IMR-90 (cell line): Measurements from ENCODE around the gene LPIN1. TPM values are rescaled to one million over a fixed set of nuclear protein-coding genes. Genes with fewer than 3 reads are reported as not detected.

Source experiments
- ATAC-seq: fragments of 200-7000 bp; cut with Tn5 transposase; 2 replicates; pipeline ENCODE4 v1.9.1; 2020; ENCODE audit warnings: low read depth, mild to moderate bottlenecking, moderate library complexity
- BruUV-seq: library from RNA; stranded (reverse); fragments of 400-500 nt; replicated peaks from 2 replicates; lab custom pipeline; 2021; lab: Mats Ljungman, UMichigan
- CTCF ChIA-PET: fragments of 300-600 bp; formaldehyde crosslinking; extraction: SDS; loops from one replicate; lab custom pipeline; 2021; ENCODE audit warnings: antibody characterized with exemption; lab: Yijun Ruan, JAX
- POLR2A ChIA-PET: fragments of 300-600 bp; sonication (Branson Sonifier 250); formaldehyde crosslinking; loops from one replicate; lab custom pipeline; 2022; ENCODE audit warnings: antibody characterized with exemption; ENCODE audit not compliant: unreplicated experiment; lab: Charles Lee
- DNase-seq: peaks from one replicate; pipeline ENCODE4 v3.0.0; 2013
- H2AFZ ChIP-seq: replicated peaks from 2 replicates; pipeline ENCODE3; 2013; ENCODE audit warnings: low read length, mild to moderate bottlenecking; ENCODE audit not compliant: poor library complexity
- H2AK5ac ChIP-seq: 2 replicates; pipeline ENCODE4 v1.6.1; 2013; ENCODE audit warnings: low read depth, low read length, inconsistent platforms
- H2AK9ac ChIP-seq: replicated peaks from 2 replicates; pipeline ENCODE3; 2013; ENCODE audit warnings: mild to moderate bottlenecking, low read depth, low read length, moderate library complexity; ENCODE audit not compliant: poor library complexity
- H2BK120ac ChIP-seq: 2 replicates; pipeline ENCODE4 v1.6.1; 2013; ENCODE audit warnings: low read depth, low read length, inconsistent platforms
- H2BK15ac ChIP-seq: 3 replicates; pipeline ENCODE4 v1.6.1; 2013; ENCODE audit warnings: low read depth, low read length, inconsistent platforms
- H2BK20ac ChIP-seq: 2 replicates; pipeline ENCODE4 v1.6.1; 2013; ENCODE audit warnings: low read depth, mild to moderate bottlenecking, inconsistent platforms, low read length, moderate library complexity
- H2BK5ac ChIP-seq: 2 replicates; pipeline ENCODE4 v1.6.1; 2013; ENCODE audit warnings: mild to moderate bottlenecking, low read depth, low read length, inconsistent platforms; ENCODE audit not compliant: poor library complexity, severe bottlenecking
- H3K14ac ChIP-seq: replicated peaks from 2 replicates; pipeline ENCODE4 v1.6.1; 2013; ENCODE audit warnings: low read depth, low read length, inconsistent platforms
- H3K18ac ChIP-seq: 2 replicates; pipeline ENCODE4 v1.6.1; 2013; ENCODE audit warnings: low read depth, low read length, control low read depth
- H3K23ac ChIP-seq: 2 replicates; pipeline ENCODE4 v1.6.1; 2013; ENCODE audit warnings: low read depth, low read length, inconsistent platforms
- H3K27ac ChIP-seq: 2 replicates; pipeline ENCODE4 v1.5.1; 2013; ENCODE audit warnings: mild to moderate bottlenecking, control low read depth, low read length; ENCODE audit not compliant: insufficient read depth
- H3K27me3 ChIP-seq: 2 replicates; pipeline ENCODE4 v1.6.1; 2013; ENCODE audit warnings: low read length; ENCODE audit not compliant: control insufficient read depth, insufficient read depth
- H3K36me3 ChIP-seq: 2 replicates; pipeline ENCODE4 v1.6.1; 2013; ENCODE audit warnings: low read length, mixed read lengths; ENCODE audit not compliant: control insufficient read depth, insufficient read depth
- H3K4ac ChIP-seq: 2 replicates; pipeline ENCODE4 v1.6.1; 2013; ENCODE audit warnings: low read depth, low read length, inconsistent platforms
- H3K4me1 ChIP-seq: 2 replicates; pipeline ENCODE4 v1.6.1; 2013; ENCODE audit warnings: low read length, mixed read lengths; ENCODE audit not compliant: control insufficient read depth, insufficient read depth
- H3K4me2 ChIP-seq: 2 replicates; pipeline ENCODE4 v1.6.1; 2013; ENCODE audit warnings: low read depth, mild to moderate bottlenecking, control low read depth, low read length, moderate library complexity
- H3K4me3 ChIP-seq: 2 replicates; pipeline ENCODE4 v1.5.1; 2013; ENCODE audit warnings: low read depth, mild to moderate bottlenecking, control low read depth, low read length, moderate library complexity; ENCODE audit not compliant: insufficient read depth
- H3K56ac ChIP-seq: 2 replicates; pipeline ENCODE4 v1.6.1; 2013; ENCODE audit warnings: low read length, inconsistent platforms; ENCODE audit not compliant: insufficient read depth; ENCODE audit errors: extremely low read depth
- H3K79me1 ChIP-seq, 2 experiments: 2 replicates each; pipeline ENCODE4 v1.6.1; 2013; ENCODE audit warnings: low read length in 2 of 2, inconsistent platforms in 1 of 2, low read depth in 1 of 2
- H3K9ac ChIP-seq: 2 replicates; pipeline ENCODE4 v1.6.1; 2013; ENCODE audit warnings: low read depth, low read length, control low read depth
- H3K9me1 ChIP-seq: 2 replicates; pipeline ENCODE4 v1.6.1; 2013; ENCODE audit warnings: low read length, inconsistent platforms; ENCODE audit not compliant: insufficient read depth
- H3K9me3 ChIP-seq: 2 replicates; pipeline ENCODE4 v1.6.1; 2013; ENCODE audit warnings: low read length; ENCODE audit not compliant: control insufficient read depth, insufficient read depth
- H4K20me1 ChIP-seq: 2 replicates; pipeline ENCODE4 v1.6.1; 2013; ENCODE audit warnings: low read length, inconsistent platforms; ENCODE audit not compliant: insufficient read depth
- H4K5ac ChIP-seq: 2 replicates; pipeline ENCODE4 v1.6.1; 2013; ENCODE audit warnings: mild to moderate bottlenecking, low read depth, low read length, control low read depth
- H4K8ac ChIP-seq, 2 experiments: 2 replicates each; pipeline ENCODE4 v1.6.1; 2013; ENCODE audit warnings: low read depth in 2 of 2, low read length in 2 of 2, control low read depth in 1 of 2, inconsistent platforms in 1 of 2
- H4K91ac ChIP-seq: 2 replicates; pipeline ENCODE4 v1.6.1; 2013; ENCODE audit warnings: low read depth, low read length, inconsistent platforms; ENCODE audit not compliant: insufficient read depth
- CEBPB ChIP-seq: IDR thresholded peaks from 2 replicates; pipeline ENCODE4 v1.6.1; 2012; ENCODE audit warnings: low read depth, low read length, improper control_type of control experiment
- CHD1 ChIP-seq: IDR thresholded peaks from 2 replicates; pipeline ENCODE4 v1.6.1; 2012; ENCODE audit warnings: low read depth, low read length, improper control_type of control experiment
- CTCF ChIP-seq: conservative IDR thresholded peaks from 2 replicates; pipeline ENCODE4 v1.5.1; 2012; ENCODE audit warnings: mild to moderate bottlenecking, low read depth, low read length, improper control_type of control experiment
- FOS ChIP-seq: fragments of 150-350 bp; IDR thresholded peaks from 2 replicates; pipeline ENCODE4 v1.6.1; 2016; ENCODE audit warnings: low read depth, low read length
- MAFK ChIP-seq: IDR thresholded peaks from 2 replicates; pipeline ENCODE4 v1.6.1; 2012; ENCODE audit warnings: low read depth, low read length, improper control_type of control experiment
- MXI1 ChIP-seq: IDR thresholded peaks from 2 replicates; pipeline ENCODE4 v1.6.1; 2012; ENCODE audit warnings: low read depth, mild to moderate bottlenecking, low read length, moderate library complexity, borderline replicate concordance
- NFE2L2 ChIP-seq: fragments of 150-350 bp; IDR thresholded peaks from 2 replicates; pipeline ENCODE4 v1.6.1; 2016; ENCODE audit warnings: low read depth, mild to moderate bottlenecking, low read length
- POLR2A ChIP-seq: IDR thresholded peaks from 2 replicates; pipeline ENCODE4 v1.6.1; 2012; ENCODE audit warnings: mild to moderate bottlenecking, low read depth, low read length
- RAD21 ChIP-seq: IDR thresholded peaks from 2 replicates; pipeline ENCODE4 v1.6.1; 2012; ENCODE audit warnings: low read length, improper control_type of control experiment
- RCOR1 ChIP-seq: IDR thresholded peaks from 2 replicates; pipeline ENCODE4 v1.6.1; 2012; ENCODE audit warnings: mild to moderate bottlenecking, low read length, improper control_type of control experiment; ENCODE audit not compliant: insufficient replicate concordance
- RFX5 ChIP-seq: IDR thresholded peaks from 2 replicates; pipeline ENCODE4 v1.8.0; 2012; ENCODE audit warnings: low read depth, mild to moderate bottlenecking, low read length, moderate library complexity
- SMC3 ChIP-seq: fragments of 150-350 bp; IDR thresholded peaks from 2 replicates; pipeline ENCODE4 v1.6.1; 2016; ENCODE audit warnings: low read depth, mild to moderate bottlenecking, antibody characterized with exemption, low read length, moderate library complexity
- WGBS, 2 experiments: methylation state at CpG; one replicate each; pipeline versions ENCODE4 v1.1.5 to v1.1.7; 2013; ENCODE audit warnings: missing lambda C conversion rate in 2 of 2; ENCODE audit not compliant: insufficient read length in 1 of 2; ENCODE audit errors: extremely low coverage in 2 of 2; 5-methylcytosine and 5-hydroxymethylcytosine counted together
- dilution Hi-C: fragments of 300-500 bp; cut with HindIII; formaldehyde crosslinking; loops from one replicate; pipeline ENCODE4 v1.14.3; 2018; ENCODE audit warnings: low sequenced_read_pairs; ENCODE audit not compliant: unreplicated experiment
- in situ Hi-C: fragments of 300-500 bp; cut with MboI; formaldehyde crosslinking; loops from 3 replicates; pipeline ENCODE4 v1.14.3; 2019; ENCODE audit warnings: low sequenced_read_pairs, inconsistent platforms, mixed read lengths
- intact Hi-C: fragments of 100-400 bp; cut with micrococcal nuclease; formaldehyde crosslinking; loops from 2 replicates; pipeline ENCODE4 v1.10.0; 2022
- polyA plus RNA-seq, 3 experiments: library from polyadenylated mRNA; depleted of rRNA; stranded (reverse); fragments of >200 nt; gene quantifications; 2 replicates each; pipeline ENCODE4 v1.2.3, GENCODE V29; 2012; ENCODE audit warnings: low replicate concordance in 1 of 3
- total RNA-seq: library from RNA; depleted of rRNA; stranded (reverse); fragments of >200 nt; gene quantifications from 2 replicates; pipeline ENCODE4 v1.2.3, GENCODE V29; 2012
- TF ChIP-seq, protein P1 (sequence below): fragments of 150-350 bp; IDR thresholded peaks from 2 replicates; pipeline ENCODE4 v1.6.1; 2017; ENCODE audit warnings: mild to moderate bottlenecking, antibody characterized with exemption, low read length, low read depth
- TF ChIP-seq, protein P2 (sequence below): fragments of 150-350 bp; IDR thresholded peaks from 2 replicates; pipeline ENCODE4 v1.6.1; 2016; ENCODE audit warnings: low read depth, mild to moderate bottlenecking, low read length, moderate library complexity, borderline replicate concordance

Gene LPIN1
- total and polyA plus RNA-seq, 2 of the 4 experiments (the other 2 are of a cell fraction) = 21.3 to 25.1 TPM

DNA sequence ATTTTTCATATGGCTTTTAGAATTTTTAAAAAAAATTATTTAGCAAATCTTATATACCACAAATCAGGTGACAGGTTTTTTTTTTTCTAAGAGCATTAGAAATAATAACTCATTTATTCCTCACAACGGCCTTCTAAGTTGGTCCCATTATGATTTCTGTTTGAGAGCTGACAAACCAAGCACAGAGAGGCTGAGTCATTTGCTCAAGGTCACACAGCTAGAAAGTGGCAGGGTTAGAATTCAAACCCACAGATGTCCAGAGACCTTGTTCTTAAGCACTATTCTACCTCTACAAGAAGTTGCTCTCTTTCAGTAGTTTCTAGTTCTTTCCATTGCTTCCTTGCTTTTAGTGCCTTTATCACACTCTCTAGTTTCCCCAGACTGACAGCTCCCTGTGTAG lies 28.8 kb upstream of the LPIN1 start:
- no peak for TF ChIP-seq RAD21
- TF ChIP-seq CTCF = no peak
- no peak for TF ChIP-seq POLR2A
- TF ChIP-seq MAFK = no peak
- no peak for TF ChIP-seq CEBPB
- no peak for TF ChIP-seq FOS
- no peak for TF ChIP-seq RFX5
- no peak for TF ChIP-seq RCOR1
- no peak for TF ChIP-seq SMC3
- no peak for TF ChIP-seq MXI1
- TF ChIP-seq, protein P1, sequence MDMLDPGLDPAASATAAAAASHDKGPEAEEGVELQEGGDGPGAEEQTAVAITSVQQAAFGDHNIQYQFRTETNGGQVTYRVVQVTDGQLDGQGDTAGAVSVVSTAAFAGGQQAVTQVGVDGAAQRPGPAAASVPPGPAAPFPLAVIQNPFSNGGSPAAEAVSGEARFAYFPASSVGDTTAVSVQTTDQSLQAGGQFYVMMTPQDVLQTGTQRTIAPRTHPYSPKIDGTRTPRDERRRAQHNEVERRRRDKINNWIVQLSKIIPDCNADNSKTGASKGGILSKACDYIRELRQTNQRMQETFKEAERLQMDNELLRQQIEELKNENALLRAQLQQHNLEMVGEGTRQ = no peak
- TF ChIP-seq NFE2L2 = no peak
- TF ChIP-seq, protein P2, sequence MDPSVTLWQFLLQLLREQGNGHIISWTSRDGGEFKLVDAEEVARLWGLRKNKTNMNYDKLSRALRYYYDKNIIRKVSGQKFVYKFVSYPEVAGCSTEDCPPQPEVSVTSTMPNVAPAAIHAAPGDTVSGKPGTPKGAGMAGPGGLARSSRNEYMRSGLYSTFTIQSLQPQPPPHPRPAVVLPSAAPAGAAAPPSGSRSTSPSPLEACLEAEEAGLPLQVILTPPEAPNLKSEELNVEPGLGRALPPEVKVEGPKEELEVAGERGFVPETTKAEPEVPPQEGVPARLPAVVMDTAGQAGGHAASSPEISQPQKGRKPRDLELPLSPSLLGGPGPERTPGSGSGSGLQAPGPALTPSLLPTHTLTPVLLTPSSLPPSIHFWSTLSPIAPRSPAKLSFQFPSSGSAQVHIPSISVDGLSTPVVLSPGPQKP = no peak
- TF ChIP-seq CHD1 = no peak
- Histone ChIP-seq H3K27me3 (peaks cover 45% of the 10 kb centered on the region), H4K91ac (no peak overlapping the region), H2AK5ac (no peak overlapping the region), H3K14ac (no peak overlapping the region), H3K9me3 (no peaks in the 10 kb centered on the region), H3K56ac (no peak overlapping the region), H4K5ac (no peak overlapping the region), H2AFZ (no peak overlapping the region), H3K79me1 (no peaks in the 10 kb centered on the region), H3K4ac (no peak overlapping the region), H3K18ac (no peak overlapping the region; the same call in 1 of the 2 replicates), H3K4me2 (no peak overlapping the region), H2BK20ac (no peak overlapping the region), H3K23ac (no peak overlapping the region), H3K27ac (no peak overlapping the region), H4K8ac (no peak overlapping the region), H2BK120ac (no peak overlapping the region), H3K9ac (no peak overlapping the region), H3K4me1 (peaks cover 5% of the 10 kb centered on the region; the same call in 1 of the 2 replicates), H4K20me1 (no peaks in the 10 kb centered on the region), H2AK9ac (no peak overlapping the region), H3K4me3 (no peak overlapping the region), H3K9me1 (0 out of 2 replicates have a peak, but pooled peaks cover 5% of the 10 kb centered on the region), H3K36me3 (no peaks in the 10 kb centered on the region), H2BK15ac (no peak overlapping the region), H2BK5ac (no peak overlapping the region)
- intact Hi-C loops (no loop called here), in situ Hi-C loops (no loop called here), dilution Hi-C loops (no loop called here)
- WGBS, 2 experiments = no CpG with 5 or more reads among the region's 1 CpG
- DNase-seq (no peak), ATAC-seq (no peak)
- ChIA-PET POLR2A (no interaction called here), CTCF (interaction anchor here (0.7 kb wide), 1 partner anchor 734 kb away, joined by 3 read pairs; no protein-coding TSS in a partner anchor)
- BruUV-seq = no TSS peak
